K562 (cell line): ENCODE results near the gene FGGY. TPM values are rescaled to one million over a fixed set of nuclear protein-coding genes. Genes with fewer than 3 reads are reported as not detected.

Experiments used
- ATAC-seq: fragments of 200-7000 bp; cut with Tn5 transposase; 3 replicates; pipeline ENCODE4 v1.9.1; 2020; ENCODE audit warnings: moderate library complexity
- BruUV-seq: library from RNA; stranded (reverse); fragments of 400-500 nt; replicated peaks from 2 replicates; lab custom pipeline; 2021; lab: Mats Ljungman, UMichigan
- CTCF ChIA-PET: fragments of 300-600 bp; formaldehyde crosslinking; extraction: SDS; loops from one replicate; lab custom pipeline; 2021; ENCODE audit warnings: low intra/inter-chr PET ratio; lab: Yijun Ruan, JAX
- POLR2A ChIA-PET: fragments of 300-600, 350-650 bp; sonication (Branson Sonifier 250); formaldehyde crosslinking; extraction: SDS; loops from one replicate; lab custom pipeline; 2021; ENCODE audit warnings: antibody characterized with exemption, inconsistent platforms; lab: Yijun Ruan, JAX
- DNase-seq, 4 experiments: peaks; one replicate each; pipeline versions ENCODE4 v3.0.0 to v3.0.0-alpha.2; 2011 to 2018; ENCODE audit warnings: low spot score in 3 of 4, mixed read lengths in 3 of 4; ENCODE audit errors: extremely low read depth in 1 of 4
- FAIRE-seq: peaks from 2 replicates; lab custom pipeline; 2011; peaks lifted over from hg19 to GRCh38; lab: Jason Lieb, UNC
- H2AFZ ChIP-seq: 2 replicates; pipeline ENCODE4 v1.6.0; 2011; ENCODE audit warnings: low read depth, low read length, control low read depth, inconsistent platforms
- H3K27ac ChIP-seq: fragments of 200-600 bp; 3 replicates; pipeline ENCODE4 v1.8.0; 2011; ENCODE audit warnings: low read depth, mild to moderate bottlenecking, control low read depth, inconsistent platforms, low read length, moderate library complexity, mixed read lengths; ENCODE audit errors: extremely low read depth
- H3K27me3 ChIP-seq, 2 experiments: fragments of 300-600 bp in 1 of 2; 2 replicates in 1 of 2; 3 replicates in 1 of 2; pipeline versions ENCODE4 v1.6.0 to v1.8.0; 2011; ENCODE audit warnings: inconsistent platforms in 2 of 2, low read length in 2 of 2, mild to moderate bottlenecking in 1 of 2, mixed read lengths in 1 of 2, moderate library complexity in 1 of 2; ENCODE audit not compliant: control insufficient read depth in 2 of 2, insufficient read depth in 2 of 2
- H3K36me3 ChIP-seq: fragments of 300-600 bp; 3 replicates; pipeline ENCODE4 v1.8.0; 2011; ENCODE audit warnings: mild to moderate bottlenecking, low read length, inconsistent platforms; ENCODE audit not compliant: control insufficient read depth, insufficient read depth
- H3K4me1 ChIP-seq, 2 experiments: fragments of 200-600 bp in 1 of 2; replicated peaks in 1 of 2; 2 replicates in 1 of 2; 3 replicates in 1 of 2; pipeline versions ENCODE4 v1.5.1 to v1.8.0; 2011; ENCODE audit warnings: inconsistent platforms in 2 of 2, low read length in 2 of 2, mild to moderate bottlenecking in 1 of 2, mixed read lengths in 1 of 2, moderate library complexity in 1 of 2; ENCODE audit not compliant: control insufficient read depth in 2 of 2, insufficient read depth in 2 of 2
- H3K4me2 ChIP-seq: 2 replicates; pipeline ENCODE4 v1.6.1; 2011; ENCODE audit warnings: low read length, control low read depth, inconsistent platforms, mixed read lengths; ENCODE audit not compliant: insufficient read depth
- H3K4me3 ChIP-seq: fragments of 200-600 bp; sonication (generic), shearing (Covaris generic); 2 replicates; pipeline ENCODE4 v1.5.1; 2016; ENCODE audit warnings: control low read depth, inconsistent platforms
- H3K79me2 ChIP-seq: fragments of 200-600 bp; 3 replicates; pipeline ENCODE4 v1.8.0; 2011; ENCODE audit warnings: low read length, inconsistent platforms; ENCODE audit not compliant: control insufficient read depth, insufficient read depth
- H3K9ac ChIP-seq, 2 experiments: 2 replicates each; pipeline versions ENCODE4 v1.6.0 to v1.6.1; 2011; ENCODE audit warnings: low read depth in 2 of 2, low read length in 2 of 2, control low read depth in 1 of 2, inconsistent platforms in 1 of 2, mild to moderate bottlenecking in 1 of 2, mixed read lengths in 1 of 2; ENCODE audit not compliant: insufficient read depth in 1 of 2
- H3K9me1 ChIP-seq: one replicate; pipeline ENCODE4 v1.6.0; 2011; ENCODE audit warnings: inconsistent platforms, mild to moderate bottlenecking, low read length, moderate library complexity; ENCODE audit not compliant: control insufficient read depth, insufficient read depth
- H3K9me3 ChIP-seq: replicated peaks from 2 replicates; pipeline ENCODE4 v1.5.1; 2011; ENCODE audit warnings: low read depth, low read length, inconsistent platforms; ENCODE audit not compliant: control insufficient read depth, insufficient read depth
- H4K20me1 ChIP-seq: replicated peaks from 2 replicates; pipeline ENCODE4 v1.6.1; 2011; ENCODE audit warnings: low read length, inconsistent platforms, mixed read lengths; ENCODE audit not compliant: control insufficient read depth, insufficient read depth
- ARID2 ChIP-seq: fragments of 450-650 bp; IDR thresholded peaks from 2 replicates; pipeline ENCODE4 v1.6.1; 2017; ENCODE audit warnings: antibody characterized with exemption, mild to moderate bottlenecking
- EP300 ChIP-seq: IDR thresholded peaks from 2 replicates; pipeline ENCODE4 v1.6.1; 2012; ENCODE audit warnings: low read length, improper control_type of control experiment
- FOXJ3 ChIP-seq: sonication (generic); formaldehyde crosslinking; IDR thresholded peaks from 2 replicates; pipeline ENCODE4 v1.4.0; 2020; ENCODE audit warnings: mild to moderate bottlenecking, missing genetic modification reagents
- NFRKB ChIP-seq: fragments of 450-650 bp; IDR thresholded peaks from 2 replicates; pipeline ENCODE4 v1.6.1; 2016; ENCODE audit warnings: low read depth
- RBFOX2 ChIP-seq: fragments of 200-400 bp; formaldehyde crosslinking; IDR thresholded peaks from 2 replicates; pipeline ENCODE4 v1.6.1; 2017; ENCODE audit warnings: low read depth, mild to moderate bottlenecking, low read length, moderate library complexity
- ZEB2 ChIP-seq: fragments of 450-650 bp; IDR thresholded peaks from 2 replicates; pipeline ENCODE4 v1.6.1; 2016
- WGBS: fragments of 100-300 bp; shearing (Covaris generic); methylation state at CpG from one replicate; pipeline ENCODE4 v1.1.6; 2016; ENCODE audit warnings: low coverage, mixed read lengths; ENCODE audit not compliant: insufficient coverage; ENCODE audit errors: missing lambda C conversion rate; 5-methylcytosine and 5-hydroxymethylcytosine counted together
- in situ Hi-C: fragments of 300-500 bp; cut with MboI; formaldehyde crosslinking; loops from 4 replicates; pipeline ENCODE4 v1.15.0; 2018; ENCODE audit warnings: inconsistent platforms, mixed read lengths
- intact Hi-C: fragments of 100-400 bp; cut with micrococcal nuclease; formaldehyde crosslinking; loops from 2 replicates; pipeline ENCODE4 v1.14.2; 2022
- polyA plus RNA-seq, 8 experiments: library from polyadenylated mRNA; depleted of rRNA in 4 of 8; stranded (reverse) in 5 of 8; unstranded in 3 of 8; fragments of >200 nt; fragmentation: Nextera tagmentation in 2 of 8; fragmentation: Illumina TruSeq in 1 of 8; extraction: Ambion mirVana in 2 of 8; extraction: Trizol in 1 of 8; gene quantifications; 2 replicates each; pipeline versions ENCODE4 v1.2.1 to v1.2.3, GENCODE V29; 2011 to 2014; ENCODE audit warnings: inconsistent platforms in 1 of 8, missing spikeins in 1 of 8
- total RNA-seq, 7 experiments: library from RNA; depleted of rRNA in 6 of 7; stranded (reverse); fragments of >200 nt in 6 of 7; fragmentation: Illumina TruSeq in 2 of 7; extraction: Trizol in 2 of 7; gene quantifications; 2 replicates each; pipeline versions ENCODE4 v1.2.1 to v1.2.3, GENCODE V29; 2011 to 2021; ENCODE audit warnings: low replicate concordance in 1 of 7
- TF ChIP-seq, protein P1 (sequence below): fragments of 250-450 bp; sonication (Bioruptor Pico); IDR thresholded peaks from 2 replicates; pipeline ENCODE4 v1.5.0; 2020; ENCODE audit warnings: mild to moderate bottlenecking, borderline replicate concordance

Gene FGGY
- total and polyA plus RNA-seq, 9 of the 15 experiments (the other 6 are each of a cell fraction or from before 2014, with no cell fraction given), result 9.7 to 19.2 (median 12.6) TPM

DNA sequence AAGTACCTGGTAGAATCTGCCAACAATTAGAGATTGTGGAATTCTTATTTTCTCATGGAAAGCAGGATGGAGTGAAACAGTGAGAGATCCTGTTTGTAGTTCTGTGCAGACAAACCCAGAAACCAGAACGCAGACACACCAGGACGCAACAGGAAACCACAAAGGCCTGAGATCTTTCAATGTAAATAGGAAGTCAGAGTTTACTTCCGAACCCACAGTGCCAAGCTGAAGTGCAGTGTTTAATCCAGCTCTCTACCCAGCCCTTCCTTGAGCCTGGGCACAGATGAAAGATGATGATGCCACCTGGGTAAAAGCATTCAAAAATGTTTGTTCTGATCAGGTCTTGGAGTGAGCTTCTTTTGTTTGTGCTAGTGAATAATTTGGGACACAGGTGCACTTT lies 273.6 kb downstream of the FGGY start:
- BruUV-seq, result no TSS peak
- DNase-seq, result no peak
- Histone ChIP-seq H3K4me3 (no peak overlapping the region), H3K27ac (no peak overlapping the region), H3K36me3 (no peaks in the 10 kb centered on the region), H3K27me3 (no peaks in the 10 kb centered on the region), H3K4me1 (no peaks in the 10 kb centered on the region), H3K9me3 (no peaks in the 10 kb centered on the region; the same call in 1 of the 2 replicates), H3K9ac (no peak overlapping the region), H3K4me2 (no peak overlapping the region), H2AFZ (no peak overlapping the region), H4K20me1 (no peaks in the 10 kb centered on the region), H3K79me2 (no peaks in the 10 kb centered on the region), H3K9me1 (no peaks in the 10 kb centered on the region)
- TF ChIP-seq, protein P1, sequence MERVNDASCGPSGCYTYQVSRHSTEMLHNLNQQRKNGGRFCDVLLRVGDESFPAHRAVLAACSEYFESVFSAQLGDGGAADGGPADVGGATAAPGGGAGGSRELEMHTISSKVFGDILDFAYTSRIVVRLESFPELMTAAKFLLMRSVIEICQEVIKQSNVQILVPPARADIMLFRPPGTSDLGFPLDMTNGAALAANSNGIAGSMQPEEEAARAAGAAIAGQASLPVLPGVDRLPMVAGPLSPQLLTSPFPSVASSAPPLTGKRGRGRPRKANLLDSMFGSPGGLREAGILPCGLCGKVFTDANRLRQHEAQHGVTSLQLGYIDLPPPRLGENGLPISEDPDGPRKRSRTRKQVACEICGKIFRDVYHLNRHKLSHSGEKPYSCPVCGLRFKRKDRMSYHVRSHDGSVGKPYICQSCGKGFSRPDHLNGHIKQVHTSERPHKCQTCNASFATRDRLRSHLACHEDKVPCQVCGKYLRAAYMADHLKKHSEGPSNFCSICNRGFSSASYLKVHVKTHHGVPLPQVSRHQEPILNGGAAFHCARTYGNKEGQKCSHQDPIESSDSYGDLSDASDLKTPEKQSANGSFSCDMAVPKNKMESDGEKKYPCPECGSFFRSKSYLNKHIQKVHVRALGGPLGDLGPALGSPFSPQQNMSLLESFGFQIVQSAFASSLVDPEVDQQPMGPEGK (CRISPR knock-in tag), result no peak
- TF ChIP-seq EP300 (no peak), ZEB2 (no peak), ARID2 (no peak), RBFOX2 (no peak), NFRKB (no peak), FOXJ3 (CRISPR knock-in tag) (no peak)
- POLR2A ChIA-PET, result no interaction called here
- no peak for FAIRE-seq
- ATAC-seq, result no peak
- in situ Hi-C loops, result no loop called here
- intact Hi-C loops, result no loop called here
- WGBS, result 7% methylated on average over 3 of the region's 3 CpGs
- CTCF ChIA-PET, result no interaction called here
